Cardiac muscle cell (in vitro differentiated cells and primary cell): Measurements from ENCODE around the gene DNAAF1. TPM values are rescaled to one million over a fixed set of nuclear protein-coding genes. Genes with fewer than 3 reads are reported as not detected.

Source experiments
- DNase-seq, 2 donors: peaks; one replicate each; pipeline versions ENCODE4 v3.0.0 to v3.0.0-alpha.2; 2010 to 2017; ENCODE audit warnings: low read depth in 1 of 2, low spot score in 1 of 2
- H3K27ac ChIP-seq: fragments of 200-600 bp; sonication (generic); 2 replicates; pipeline ENCODE4 v1.5.1; 2016
- H3K27me3 ChIP-seq: fragments of 200-600 bp; sonication (generic); 2 replicates; pipeline ENCODE4 v1.6.0; 2016; ENCODE audit warnings: control low read depth
- H3K36me3 ChIP-seq: fragments of 200-600 bp; sonication (generic); 2 replicates; pipeline ENCODE4 v1.5.1; 2016; ENCODE audit warnings: control low read depth
- H3K4me1 ChIP-seq: fragments of 200-600 bp; sonication (generic); 2 replicates; pipeline ENCODE4 v1.8.1; 2017; ENCODE audit warnings: low read depth, mild to moderate bottlenecking, mixed run types
- H3K4me3 ChIP-seq: fragments of 200-600 bp; sonication (generic); 2 replicates; pipeline ENCODE4 v1.5.1; 2016; ENCODE audit warnings: mild to moderate bottlenecking
- H3K9me3 ChIP-seq: fragments of 200-600 bp; sonication (generic); 2 replicates; pipeline ENCODE4 v1.5.1; 2017; ENCODE audit warnings: low read depth, mild to moderate bottlenecking, control low read depth
- CTCF ChIP-seq: IDR thresholded peaks from 2 replicates; pipeline ENCODE4 v1.5.1; 2012; ENCODE audit warnings: low read depth, mild to moderate bottlenecking, low read length
- polyA plus RNA-seq: library from polyadenylated mRNA; unstranded; fragments of >200 nt; fragmentation: Nextera tagmentation; extraction: Ambion mirVana; gene quantifications from 2 replicates; pipeline ENCODE4 v1.2.1, GENCODE V29; 2016
- total RNA-seq: library from RNA; depleted of rRNA; stranded (reverse); fragments of >200 nt; gene quantifications from 2 replicates; pipeline ENCODE4 v1.2.3, GENCODE V29; 2016

Gene DNAAF1
- total and polyA plus RNA-seq, 2 experiments from 2014 or later = 0.51 to 0.82 TPM

DNA sequence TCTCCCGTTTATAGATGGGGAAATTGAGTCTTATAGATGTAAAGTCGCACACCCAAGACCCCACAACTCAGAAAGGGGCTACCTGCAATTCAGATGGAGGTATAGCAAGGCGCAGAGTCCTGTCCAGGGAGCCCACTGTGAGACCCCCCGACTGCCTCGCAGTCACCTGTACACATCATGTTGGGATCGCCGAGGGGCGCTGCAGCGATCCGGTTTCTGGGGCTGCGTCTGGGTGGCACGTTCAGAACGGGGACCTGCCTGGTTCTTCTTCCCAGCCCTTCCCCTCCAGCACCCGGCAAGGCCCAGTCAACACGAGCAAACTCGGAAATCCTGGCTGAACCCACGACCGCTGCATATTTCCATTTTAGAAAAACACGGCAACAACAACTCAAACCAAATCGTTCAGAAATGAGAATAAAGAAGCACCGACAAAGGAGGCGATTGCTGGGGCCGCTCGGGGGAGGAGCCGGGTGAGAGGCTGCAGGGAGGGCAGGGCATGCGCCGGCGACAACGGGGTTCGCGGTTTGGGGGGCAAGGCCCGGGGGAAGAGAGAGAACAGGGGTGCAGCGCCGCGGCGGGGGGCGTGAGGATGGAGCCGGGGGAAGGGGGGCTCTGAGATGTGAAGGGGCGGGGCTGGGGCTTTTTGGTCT is 774 bp upstream of the DNAAF1 start:
- Histone ChIP-seq H3K4me3 (peak overlapping the region; percentile 96), H3K4me1 (peaks cover 8% of the 10 kb centered on the region), H3K27ac (peak overlapping the region; percentile 79), H3K27me3 (peaks cover 25% of the 10 kb centered on the region), H3K9me3 (no peaks in the 10 kb centered on the region), H3K36me3 (no peaks in the 10 kb centered on the region)
- peak; percentile 13 to 44 for DNase-seq
- TF ChIP-seq CTCF = peak; percentile 20

GRCh38 chr16:84150926-84151325 is 5.8 kb downstream of the DNAAF1 start:
- H3K4me1 ChIP-seq = no peaks in the 10 kb centered on the region
- H3K36me3 ChIP-seq = no peaks in the 10 kb centered on the region
- H3K4me3 ChIP-seq = no peak overlapping the region
- TF ChIP-seq CTCF = no peak
- no peak for DNase-seq
- no peak overlapping the region for H3K27ac ChIP-seq
- peaks cover 25% of the 10 kb centered on the region for H3K27me3 ChIP-seq
- no peaks in the 10 kb centered on the region for H3K9me3 ChIP-seq

GRCh38 chr16:84153660-84154214 is 8.6 kb downstream of the DNAAF1 start:
- no peak overlapping the region for H3K27ac ChIP-seq
- H3K9me3 ChIP-seq = no peaks in the 10 kb centered on the region
- no peak for DNase-seq
- no peaks in the 10 kb centered on the region for H3K36me3 ChIP-seq
- H3K4me1 ChIP-seq = no peaks in the 10 kb centered on the region
- H3K27me3 ChIP-seq = peaks cover 6% of the 10 kb centered on the region
- no peak overlapping the region for H3K4me3 ChIP-seq
- TF ChIP-seq CTCF = no peak

DNA sequence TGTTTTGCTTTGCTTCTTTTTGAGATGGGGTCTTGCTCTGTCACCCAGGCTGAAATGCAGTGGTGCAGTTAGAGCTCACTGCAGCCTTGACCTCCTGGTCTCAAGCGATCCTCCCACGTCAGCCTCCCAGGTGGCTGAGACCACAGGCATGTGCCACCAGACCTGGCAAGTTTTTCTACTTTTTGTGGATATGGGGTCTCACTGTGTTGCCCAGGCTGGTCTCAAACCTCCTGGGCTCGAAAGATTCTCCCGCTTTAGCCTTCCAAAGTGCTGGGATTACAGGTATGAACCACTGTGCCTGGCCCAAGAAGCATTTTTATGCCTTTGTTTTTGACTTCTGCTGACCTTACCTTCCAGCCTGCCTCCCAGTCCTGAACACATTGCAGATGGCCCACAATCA is 10.1 kb downstream of the DNAAF1 start:
- Histone ChIP-seq H3K4me1 (no peaks in the 10 kb centered on the region), H3K36me3 (no peaks in the 10 kb centered on the region), H3K27me3 (no peaks in the 10 kb centered on the region), H3K9me3 (no peaks in the 10 kb centered on the region), H3K27ac (no peak overlapping the region), H3K4me3 (no peak overlapping the region)
- DNase-seq = no peak
- TF ChIP-seq CTCF = no peak

GRCh38 chr16:84155771-84156170 is 10.7 kb downstream of the DNAAF1 start:
- no peak for DNase-seq
- H3K4me3 ChIP-seq = no peak overlapping the region
- H3K27me3 ChIP-seq = no peaks in the 10 kb centered on the region
- no peaks in the 10 kb centered on the region for H3K9me3 ChIP-seq
- no peak for TF ChIP-seq CTCF
- H3K4me1 ChIP-seq = no peaks in the 10 kb centered on the region
- no peak overlapping the region for H3K27ac ChIP-seq
- no peaks in the 10 kb centered on the region for H3K36me3 ChIP-seq
